Measurements from ENCODE around the gene ZNF566. TPM values are rescaled to one million over a fixed set of nuclear protein-coding genes. Genes with fewer than 3 reads are reported as not detected.
A peak's percentile ranks its signal among the peaks of the same experiment; 100 is the strongest.
"Not testable (repeated sequence)": the region's sequence is repeated elsewhere in the genome, so short reads cannot be mapped to it uniquely, and the experiment has no call there.

Gene ZNF566
- total RNA-seq, 1 donor, result 11.2 TPM

DNA sequence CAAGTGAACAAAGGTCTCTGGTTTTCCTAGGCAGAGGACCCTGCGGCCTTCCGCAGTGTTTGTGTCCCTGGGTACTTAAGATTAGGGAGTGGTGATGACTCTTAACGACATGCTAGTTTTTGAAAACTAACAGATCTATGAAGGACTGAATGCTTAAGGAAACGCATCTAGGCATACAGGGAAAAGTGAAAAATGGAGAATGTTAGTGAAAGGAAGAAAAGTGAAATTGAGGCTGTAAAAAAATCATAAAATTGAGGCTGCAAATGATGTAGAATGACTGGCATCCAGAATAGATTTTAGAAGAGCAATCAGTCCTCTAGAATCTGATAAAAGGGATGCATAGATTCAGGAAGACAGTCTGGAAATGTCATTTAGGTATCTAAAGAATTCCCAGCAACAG lies 35.3 kb upstream of the ZNF566 start:
- no peak for TF ChIP-seq CTCF (IDR thresholded peaks at IDR 0.05; ENCODE audit: insufficient read depth, low read depth, low read length)
- H3K4me3 ChIP-seq (ENCODE audit: low read depth, low read length), result no peak overlapping the region

GRCh38 chr19:36514012-36514612 lies 24.8 kb upstream of the ZNF566 start:
- TF ChIP-seq CTCF (IDR thresholded peaks at IDR 0.05; ENCODE audit: insufficient read depth, low read depth, low read length), result no peak
- no peak overlapping the region for H3K4me3 ChIP-seq (ENCODE audit: low read depth, low read length)
- DNase-seq (ENCODE audit: low read depth), result peak; percentile 1

More for the DNA sequence above, 35.3 kb upstream of the ZNF566 start:
- DNase-seq (ENCODE audit: low read depth), result no peak

DNA sequence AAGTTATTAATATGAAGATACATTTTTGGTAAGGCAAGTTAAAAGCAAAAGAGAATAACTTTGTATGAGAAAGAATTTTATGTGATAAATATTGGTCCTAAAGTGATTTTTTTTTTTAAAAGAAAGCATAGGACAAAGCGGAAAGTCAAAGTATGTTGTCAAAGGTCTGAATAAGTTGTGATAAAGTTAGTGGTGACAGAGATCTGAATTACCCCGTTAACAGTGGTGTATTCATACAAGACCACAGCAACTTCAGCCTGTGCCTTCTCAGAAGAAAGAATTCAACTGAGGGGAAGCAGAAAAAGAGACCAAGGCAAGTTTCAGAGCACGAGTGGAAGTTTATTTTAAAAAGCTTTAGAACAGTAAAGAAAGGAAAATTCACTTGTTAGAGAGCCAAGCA lies 19.0 kb upstream of the ZNF566 start:
- H3K4me3 ChIP-seq (ENCODE audit: low read depth, low read length), result no peak overlapping the region
- TF ChIP-seq CTCF (IDR thresholded peaks at IDR 0.05; ENCODE audit: insufficient read depth, low read depth, low read length), result no peak
- DNase-seq (ENCODE audit: low read depth), result no peak

DNA sequence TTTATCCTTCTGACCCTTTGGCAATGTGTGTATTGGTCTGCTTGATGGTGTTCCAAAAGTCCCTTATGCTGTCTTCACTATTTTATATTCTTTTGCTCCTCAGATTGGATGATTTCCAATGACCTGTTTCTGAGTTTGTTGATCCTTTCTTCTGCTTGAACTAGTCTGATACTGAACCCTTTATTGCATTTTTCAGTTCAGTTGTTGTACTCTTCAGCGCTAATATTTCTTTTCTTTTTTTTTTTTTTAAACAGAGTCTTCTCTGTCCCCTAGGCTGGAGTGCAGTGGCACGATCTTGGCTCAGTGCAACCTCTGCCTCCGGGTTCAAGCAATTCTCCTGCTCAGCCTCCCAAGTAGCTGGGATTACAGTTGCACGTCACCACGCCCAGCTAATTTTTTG lies 12.6 kb upstream of the ZNF566 start:
- TF ChIP-seq CTCF (IDR thresholded peaks at IDR 0.05; ENCODE audit: insufficient read depth, low read depth, low read length), result no peak
- DNase-seq (ENCODE audit: low read depth), result no peak
- no peak overlapping the region for H3K4me3 ChIP-seq (ENCODE audit: low read depth, low read length)

DNA sequence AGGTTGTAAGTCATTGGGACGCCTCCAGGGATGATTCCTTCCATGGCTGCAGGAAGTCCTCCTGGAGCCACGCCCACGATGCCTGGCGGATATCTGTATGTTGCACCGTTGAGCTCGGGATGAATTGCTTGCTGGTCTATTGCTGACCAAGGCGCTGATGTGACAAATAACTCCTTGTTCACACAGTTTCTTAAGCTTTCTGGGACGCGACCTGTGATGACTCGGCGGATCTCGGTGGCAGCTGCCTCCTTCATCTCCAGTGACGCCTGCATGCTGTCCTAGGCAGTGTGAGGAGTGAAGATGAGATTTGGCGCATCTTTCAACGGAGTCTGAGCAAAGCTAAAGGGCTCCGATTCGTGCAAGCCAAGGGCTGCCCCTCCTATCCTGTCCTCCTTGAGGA lies 7.6 kb upstream of the ZNF566 start:
- H3K4me3 ChIP-seq (ENCODE audit: low read depth, low read length), result no peak overlapping the region
- DNase-seq (ENCODE audit: low read depth), result no peak
- TF ChIP-seq CTCF (IDR thresholded peaks at IDR 0.05; ENCODE audit: insufficient read depth, low read depth, low read length), result no peak

DNA sequence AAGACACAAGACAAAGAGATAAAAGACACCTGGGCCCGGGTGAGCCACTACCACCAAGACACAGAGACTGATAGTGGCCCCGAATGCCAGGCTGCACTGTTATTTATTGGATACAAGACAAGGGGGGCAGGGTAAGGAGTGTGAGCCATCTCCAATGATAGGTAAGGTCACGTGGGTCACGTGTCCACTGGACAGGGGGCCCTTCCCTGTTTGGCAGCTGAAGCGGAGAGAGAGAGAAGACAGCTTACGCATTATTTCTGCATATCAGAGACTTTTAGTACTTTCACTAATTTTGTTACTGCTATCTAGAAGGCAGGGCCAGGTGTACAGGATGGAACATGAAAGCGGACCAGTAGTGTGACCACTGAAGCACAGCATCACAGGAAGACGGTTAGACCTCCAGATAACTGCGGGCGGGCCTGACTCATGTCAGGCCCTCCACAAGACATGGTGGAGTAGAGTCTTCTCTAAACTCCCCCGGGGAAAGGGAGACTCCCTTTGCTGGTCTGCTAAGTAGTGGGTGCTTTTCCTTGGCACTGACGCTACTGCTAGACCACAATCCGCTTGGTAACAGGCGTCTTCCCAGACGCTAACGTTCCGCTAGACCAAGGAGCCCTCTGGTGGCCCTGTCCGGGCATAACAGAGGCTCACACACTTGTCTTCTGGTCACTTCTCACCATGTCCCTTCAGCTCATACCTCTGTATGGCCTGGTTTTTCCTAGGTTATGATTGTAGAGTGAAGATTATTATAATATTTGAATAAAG lies 3.5 kb upstream of the ZNF566 start:
- peak; percentile 64 for DNase-seq (ENCODE audit: low read depth)
- peak; percentile 69 for TF ChIP-seq CTCF (IDR thresholded peaks at IDR 0.05; ENCODE audit: insufficient read depth, low read depth, low read length)
- H3K4me3 ChIP-seq (ENCODE audit: low read depth, low read length), result not testable (repeated sequence)

- DNase-seq (ENCODE audit: low read depth); H3K4me3 ChIP-seq (ENCODE audit: low read depth, low read length): not testable (repeated sequence)
These were observed 1.5 kb upstream of the ZNF566 start for GRCh38 chr19:36490846-36491245.

All from fibroblast of villous mesenchyme (primary cell).